Measurements from ENCODE around the gene CLPTM1.
A peak's percentile ranks its signal among the peaks of the same experiment; 100 is the strongest.

The CLPTM1 gene

DNA sequence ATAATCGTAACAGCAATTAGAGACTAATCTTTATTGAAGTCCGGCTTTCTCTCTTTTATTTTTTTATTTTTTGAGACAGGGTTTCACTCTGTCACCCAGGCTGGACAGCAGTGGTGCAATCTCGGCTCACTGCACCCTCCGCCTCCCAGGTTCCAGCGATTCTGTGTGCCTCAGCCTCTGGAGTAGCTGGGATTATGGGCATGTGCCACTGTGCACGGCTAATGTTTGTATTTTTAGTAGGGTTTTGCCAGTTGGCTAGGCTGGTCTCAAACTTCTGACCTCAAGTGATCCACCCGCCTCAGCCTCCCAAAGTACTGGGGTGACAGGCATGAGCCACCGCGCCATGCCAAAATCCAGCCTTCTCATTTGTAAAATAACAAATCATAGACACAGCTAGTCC is 5.6 kb upstream of the CLPTM1 start:
- TF ChIP-seq, protein P1, sequence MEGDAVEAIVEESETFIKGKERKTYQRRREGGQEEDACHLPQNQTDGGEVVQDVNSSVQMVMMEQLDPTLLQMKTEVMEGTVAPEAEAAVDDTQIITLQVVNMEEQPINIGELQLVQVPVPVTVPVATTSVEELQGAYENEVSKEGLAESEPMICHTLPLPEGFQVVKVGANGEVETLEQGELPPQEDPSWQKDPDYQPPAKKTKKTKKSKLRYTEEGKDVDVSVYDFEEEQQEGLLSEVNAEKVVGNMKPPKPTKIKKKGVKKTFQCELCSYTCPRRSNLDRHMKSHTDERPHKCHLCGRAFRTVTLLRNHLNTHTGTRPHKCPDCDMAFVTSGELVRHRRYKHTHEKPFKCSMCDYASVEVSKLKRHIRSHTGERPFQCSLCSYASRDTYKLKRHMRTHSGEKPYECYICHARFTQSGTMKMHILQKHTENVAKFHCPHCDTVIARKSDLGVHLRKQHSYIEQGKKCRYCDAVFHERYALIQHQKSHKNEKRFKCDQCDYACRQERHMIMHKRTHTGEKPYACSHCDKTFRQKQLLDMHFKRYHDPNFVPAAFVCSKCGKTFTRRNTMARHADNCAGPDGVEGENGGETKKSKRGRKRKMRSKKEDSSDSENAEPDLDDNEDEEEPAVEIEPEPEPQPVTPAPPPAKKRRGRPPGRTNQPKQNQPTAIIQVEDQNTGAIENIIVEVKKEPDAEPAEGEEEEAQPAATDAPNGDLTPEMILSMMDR (IDR thresholded peaks at IDR 0.05; ENCODE audit: low read depth, low read length): no peak

DNA sequence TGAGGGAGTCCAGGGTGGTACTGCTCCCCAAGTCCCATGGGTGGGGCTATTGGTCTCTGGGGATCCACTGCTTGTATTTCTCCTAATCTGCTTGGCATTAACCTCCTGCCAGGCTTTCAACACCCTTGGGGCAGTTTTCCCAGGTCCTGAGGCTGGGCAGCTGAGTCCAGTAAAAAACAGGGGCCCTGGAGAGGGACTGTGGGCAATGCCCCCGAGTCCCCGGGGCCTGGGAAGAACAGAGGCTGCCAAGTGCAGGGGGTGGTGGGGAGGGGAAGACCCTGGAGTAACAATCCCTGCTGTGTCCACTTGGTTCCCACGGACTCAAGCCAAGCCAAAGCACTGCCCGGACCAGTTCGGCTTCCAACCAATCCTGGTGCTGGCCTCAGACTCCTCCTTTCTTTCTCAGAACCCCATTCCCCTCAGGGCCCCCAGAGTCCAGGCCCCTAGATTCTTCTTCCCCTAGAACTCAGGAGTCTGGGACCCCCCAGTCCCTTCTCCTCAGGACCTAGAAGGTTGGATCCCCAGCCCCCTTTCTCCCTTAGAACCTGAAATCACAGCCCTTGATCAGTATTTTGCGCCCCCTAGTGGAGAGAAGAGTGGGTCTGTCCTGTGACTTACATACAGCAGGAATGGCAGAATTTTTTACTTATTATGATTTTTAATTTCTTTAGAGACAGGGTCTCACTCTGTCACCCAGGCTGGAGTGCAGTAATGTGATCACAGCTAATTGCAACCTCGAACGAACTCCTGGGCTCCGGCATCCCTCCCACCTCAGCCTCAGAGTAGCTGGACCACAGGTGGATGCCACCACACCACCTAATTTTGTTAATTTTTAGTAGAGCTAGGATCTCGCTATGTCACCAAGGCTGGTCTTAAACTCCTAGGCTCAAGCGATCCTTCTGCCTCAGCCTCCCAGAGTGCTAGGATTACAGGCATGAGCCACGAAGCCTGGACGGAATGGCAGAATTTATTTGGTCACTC is 3.7 kb upstream of the CLPTM1 start:
- TF ChIP-seq, protein P1 (IDR thresholded peaks at IDR 0.05; ENCODE audit: low read depth, low read length): peak; percentile 85
- DNase-seq (ENCODE audit: extremely low read depth, low read depth): peak; percentile 58

More for the DNA sequence above, 5.6 kb upstream of the CLPTM1 start:
- no peak for DNase-seq (ENCODE audit: extremely low read depth, low read depth)

DNA sequence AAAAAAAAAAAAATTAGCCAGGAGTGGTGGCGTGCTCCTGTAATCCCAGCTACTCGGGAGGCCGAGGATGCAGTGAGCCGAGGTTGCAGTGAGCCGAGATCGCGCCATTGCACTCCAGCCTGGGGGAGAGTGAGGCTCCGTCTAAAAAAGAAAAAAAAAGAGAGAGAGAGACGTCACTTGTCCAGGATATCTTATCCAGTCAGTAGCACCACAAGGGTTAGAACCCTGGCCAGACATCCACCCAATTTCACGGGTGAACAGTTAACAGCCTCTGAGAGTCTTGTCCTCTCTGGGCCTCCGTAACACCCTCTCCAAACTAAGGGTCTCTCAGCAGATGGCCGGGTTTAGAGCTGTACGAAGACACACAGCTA is 917 bp upstream of the CLPTM1 start:
- DNase-seq (ENCODE audit: extremely low read depth, low read depth): no peak
- TF ChIP-seq, protein P1 (IDR thresholded peaks at IDR 0.05; ENCODE audit: low read depth, low read length): no peak

DNA sequence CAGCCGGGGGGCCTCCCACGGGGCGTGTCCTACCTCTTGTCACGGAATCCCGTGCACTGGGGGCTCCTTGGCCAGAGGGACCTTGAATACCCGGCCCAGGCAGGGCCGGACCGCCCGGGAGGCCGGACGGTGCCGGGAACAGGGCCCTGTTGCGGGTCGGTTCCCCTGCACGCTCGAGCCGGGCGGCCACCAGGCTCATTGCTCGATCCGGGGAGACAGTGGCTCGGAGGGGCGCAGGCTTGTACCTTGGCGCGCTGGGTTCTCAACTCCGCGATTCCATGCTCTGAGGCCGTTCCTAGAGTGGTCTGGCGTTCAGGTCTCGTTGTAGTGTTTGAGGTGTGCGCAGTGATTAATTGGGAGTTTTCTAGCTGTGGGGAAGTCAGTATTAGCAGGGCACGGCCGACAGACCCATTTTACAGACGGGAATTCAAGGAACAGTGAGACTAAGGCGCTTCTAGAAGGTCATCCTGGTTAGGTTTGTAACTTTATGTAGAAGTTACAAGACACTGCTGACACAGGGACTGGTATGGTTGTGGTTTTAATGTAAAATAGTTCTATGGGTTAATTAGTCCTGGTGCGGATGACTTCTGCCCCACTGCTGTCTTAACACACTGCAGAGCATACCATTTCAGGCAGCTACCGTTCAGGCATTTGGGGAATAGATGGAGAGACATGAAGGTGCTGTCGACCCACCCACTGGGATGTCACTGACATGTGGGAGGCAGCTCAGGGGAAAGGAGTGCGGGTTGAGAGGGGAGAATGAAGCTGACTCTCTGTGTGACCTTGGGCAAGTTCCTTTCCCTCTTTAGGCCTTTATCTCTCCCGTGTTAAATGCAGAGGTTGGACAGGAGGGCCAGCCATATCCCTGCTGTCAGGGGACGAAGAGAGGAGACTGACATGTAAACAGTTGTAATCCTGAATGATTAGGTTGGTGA is 592 bp downstream of the CLPTM1 start:
- TF ChIP-seq, protein P1 (IDR thresholded peaks at IDR 0.05; ENCODE audit: low read depth, low read length): no peak
- no peak for DNase-seq (ENCODE audit: extremely low read depth, low read depth)

DNA sequence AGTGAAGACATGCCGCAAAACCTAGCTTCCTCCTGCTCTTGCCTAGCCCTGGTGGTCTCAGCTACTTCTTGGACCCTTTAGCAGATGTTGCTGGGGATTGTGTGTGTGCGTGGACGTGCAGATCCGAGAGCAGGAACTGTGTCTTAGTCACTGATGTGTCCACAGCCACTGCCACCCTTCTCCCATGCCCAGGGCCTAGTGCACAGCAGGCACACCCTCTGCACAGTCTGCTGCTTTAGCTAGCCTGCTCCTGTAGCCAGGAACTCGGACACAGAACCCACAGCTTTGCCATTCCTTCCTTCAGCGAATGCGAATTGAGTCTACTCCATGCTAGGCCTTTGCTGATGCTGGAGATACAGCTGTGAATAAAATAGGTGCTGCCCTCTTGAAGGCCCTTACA is 2.3 kb downstream of the CLPTM1 start:
- TF ChIP-seq, protein P1 (IDR thresholded peaks at IDR 0.05; ENCODE audit: low read depth, low read length): no peak
- no peak for DNase-seq (ENCODE audit: extremely low read depth, low read depth)

DNA sequence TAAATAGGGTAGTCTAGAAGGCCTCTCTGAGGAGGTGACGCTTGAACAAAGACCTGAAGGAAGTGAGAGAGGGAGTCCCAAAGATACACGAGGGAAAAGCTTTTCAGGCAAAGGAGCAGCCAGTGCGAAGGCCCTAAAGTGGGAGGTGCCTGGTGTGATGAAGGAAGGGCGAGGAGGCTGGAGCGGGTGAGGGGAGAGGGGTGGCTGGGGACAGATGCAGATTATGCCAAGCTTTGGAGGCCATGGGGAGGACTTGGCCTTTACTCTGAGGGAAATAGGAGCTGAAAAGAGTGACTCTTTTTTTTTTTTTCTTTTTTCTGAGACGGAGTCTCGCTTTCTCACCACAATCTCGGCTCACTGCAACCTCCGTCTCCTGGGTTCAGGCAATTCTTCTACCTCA is 2.9 kb downstream of the CLPTM1 start:
- DNase-seq (ENCODE audit: extremely low read depth, low read depth): no peak
- TF ChIP-seq, protein P1 (IDR thresholded peaks at IDR 0.05; ENCODE audit: low read depth, low read length): no peak
